HCT116 (cell line): ENCODE results near the gene GRIK2. TPM values are rescaled to one million over a fixed set of nuclear protein-coding genes. Genes with fewer than 3 reads are reported as not detected.

Experiments used
- ATAC-seq: fragments of 200-7000 bp; cut with Tn5 transposase; 2 replicates; pipeline ENCODE4 v1.9.1; 2020; ENCODE audit warnings: mild to moderate bottlenecking, moderate library complexity
- BruUV-seq: library from RNA; stranded (reverse); fragments of 400-500 nt; replicated peaks from 2 replicates; lab custom pipeline; 2021; lab: Mats Ljungman, UMichigan
- CTCF ChIA-PET: fragments of 300-600 bp; sonication (Branson Sonifier 250); formaldehyde crosslinking; loops from one replicate; lab custom pipeline; 2021; ENCODE audit warnings: antibody characterized with exemption; lab: Charles Lee
- POLR2A ChIA-PET: fragments of 300-600, 350-600 bp; sonication (Branson Sonifier 250); formaldehyde crosslinking; loops from one replicate; lab custom pipeline; 2021; ENCODE audit warnings: antibody characterized with exemption; lab: Charles Lee
- RAD21 ChIA-PET, 2 experiments: fragments of 300-600 bp; sonication (Branson Sonifier 250); formaldehyde crosslinking; loops; one replicate each; lab custom pipeline; 2023; ENCODE audit warnings: low total read pairs in 2 of 2; ENCODE audit not compliant: uncharacterized antibody in 2 of 2, unreplicated experiment in 2 of 2, low non-redundant PET in 1 of 2; lab: Charles Lee
- DNase-seq: peaks from one replicate; pipeline ENCODE4 v3.0.0-alpha.2; 2010; ENCODE audit warnings: low read depth, low spot score
- H2AFZ ChIP-seq: fragments of 200-600 bp; shearing (Covaris generic), sonication (generic); 2 replicates; pipeline ENCODE4 v1.6.1; 2017; ENCODE audit warnings: low read depth, mixed run types, mixed read lengths, antibody characterized with exemption, low read length; ENCODE audit not compliant: poor library complexity, severe bottlenecking
- H3K27ac ChIP-seq: 2 replicates; pipeline ENCODE4 v1.5.1; 2012; ENCODE audit warnings: low read depth, low read length
- H3K27me3 ChIP-seq: fragments of 200-600 bp; sonication (generic); 2 replicates; pipeline ENCODE4 v1.6.1; 2016; ENCODE audit warnings: mixed run types, low read length, mixed read lengths; ENCODE audit not compliant: insufficient read depth
- H3K36me3 ChIP-seq, 2 experiments: fragments of 200-500 bp in 1 of 2; fragments of 200-600 bp in 1 of 2; sonication (Bioruptor generic) in 1 of 2; sonication (generic) in 1 of 2; 2 replicates each; pipeline versions ENCODE4 v1.5.1 to v1.6.1; 2014 to 2016; ENCODE audit warnings: low read length in 2 of 2, inconsistent platforms in 1 of 2, mixed read lengths in 1 of 2, mixed run types in 1 of 2; ENCODE audit not compliant: insufficient read depth in 2 of 2, control insufficient read depth in 1 of 2
- H3K4me1 ChIP-seq, 2 experiments: fragments of 200-600 bp in 1 of 2; sonication (generic) in 1 of 2; 2 replicates each; pipeline versions ENCODE4 v1.5.1 to v1.6.1; 2012 to 2017; ENCODE audit warnings: low read length in 2 of 2, inconsistent platforms in 1 of 2, mild to moderate bottlenecking in 1 of 2, mixed read lengths in 1 of 2, mixed run types in 1 of 2, moderate library complexity in 1 of 2; ENCODE audit not compliant: insufficient read depth in 2 of 2, control insufficient read depth in 1 of 2
- H3K4me2 ChIP-seq: fragments of 200-600 bp; sonication (generic); 2 replicates; pipeline ENCODE4 v1.6.1; 2017; ENCODE audit warnings: mixed run types, low read length, mixed read lengths
- H3K4me3 ChIP-seq, 2 experiments: fragments of 200-600 bp in 1 of 2; sonication (generic) in 1 of 2; replicated peaks in 1 of 2; 2 replicates each; pipeline ENCODE4 v1.5.1; 2011 to 2016; ENCODE audit warnings: low read length in 2 of 2, control low read depth in 1 of 2, low read depth in 1 of 2, mild to moderate bottlenecking in 1 of 2, mixed read lengths in 1 of 2, mixed run types in 1 of 2
- H3K79me2 ChIP-seq: fragments of 200-600 bp; sonication (generic); 2 replicates; pipeline ENCODE4 v1.6.1; 2017; ENCODE audit warnings: mild to moderate bottlenecking, mixed run types, low read length, moderate library complexity, mixed read lengths; ENCODE audit not compliant: insufficient read depth
- H3K9ac ChIP-seq: fragments of 200-600 bp; sonication (generic); 2 replicates; pipeline ENCODE4 v1.6.1; 2016; ENCODE audit warnings: low read length, mixed read lengths
- H3K9me2 ChIP-seq: fragments of 200-600 bp; sonication (generic), shearing (Covaris generic); 2 replicates; pipeline ENCODE4 v1.6.1; 2017; ENCODE audit warnings: mixed run types, mild to moderate bottlenecking, moderate library complexity; ENCODE audit not compliant: insufficient read depth
- H3K9me3 ChIP-seq, 2 experiments: fragments of 200-500 bp in 1 of 2; fragments of 200-600 bp in 1 of 2; sonication (Bioruptor generic) in 1 of 2; sonication (generic) in 1 of 2; 2 replicates each; pipeline ENCODE4 v1.6.1; 2014 to 2017; ENCODE audit warnings: low read length in 2 of 2, mixed read lengths in 2 of 2, inconsistent platforms in 1 of 2, low read depth in 1 of 2, mild to moderate bottlenecking in 1 of 2, mixed run types in 1 of 2, moderate library complexity in 1 of 2; ENCODE audit not compliant: control insufficient read depth in 1 of 2, insufficient read depth in 1 of 2
- H4K20me1 ChIP-seq: fragments of 200-600 bp; sonication (generic), shearing (Covaris generic); 2 replicates; pipeline ENCODE4 v1.6.1; 2017; ENCODE audit warnings: mixed run types, mild to moderate bottlenecking, moderate library complexity; ENCODE audit not compliant: insufficient read depth
- CBX3 ChIP-seq: IDR thresholded peaks from 2 replicates; pipeline ENCODE4 v1.6.1; 2012; ENCODE audit warnings: low read depth
- CEBPB ChIP-seq: IDR thresholded peaks from 2 replicates; pipeline ENCODE4 v1.6.1; 2012; ENCODE audit warnings: low read depth
- ELF1 ChIP-seq: IDR thresholded peaks from 2 replicates; pipeline ENCODE4 v1.6.1; 2012; ENCODE audit warnings: low read depth, borderline replicate concordance
- EZH2phosphoT487 ChIP-seq: fragments of 200-600 bp; IDR thresholded peaks from 2 replicates; pipeline ENCODE4 v1.6.1; 2018; ENCODE audit warnings: antibody characterized with exemption, borderline replicate concordance
- FOSL1 ChIP-seq: IDR thresholded peaks from 2 replicates; pipeline ENCODE4 v1.6.1; 2012; ENCODE audit warnings: low read depth
- POLR2AphosphoS5 ChIP-seq: IDR thresholded peaks from 2 replicates; pipeline ENCODE4 v1.6.1; 2011; ENCODE audit warnings: mild to moderate bottlenecking, low read depth, low read length, moderate library complexity
- RAD21 ChIP-seq: IDR thresholded peaks from 2 replicates; pipeline ENCODE4 v1.6.1; 2012; ENCODE audit warnings: low read depth, mild to moderate bottlenecking
- SIN3A ChIP-seq: IDR thresholded peaks from 2 replicates; pipeline ENCODE4 v1.6.1; 2012; ENCODE audit warnings: low read depth
- TCF7L2 ChIP-seq: IDR thresholded peaks from 2 replicates; pipeline ENCODE4 v1.7.0; 2011; ENCODE audit warnings: borderline replicate concordance, inconsistent platforms; ENCODE audit not compliant: insufficient read depth, insufficient read length; ENCODE audit errors: extremely low read depth
- YY1 ChIP-seq: IDR thresholded peaks from 2 replicates; pipeline ENCODE4 v1.6.1; 2011; ENCODE audit warnings: low read length, low read depth, moderate library complexity, mild to moderate bottlenecking; ENCODE audit not compliant: insufficient replicate concordance; ENCODE audit errors: extremely low read depth
- ZNF274 ChIP-seq: fragments of 200-500 bp; sonication (Bioruptor generic); IDR thresholded peaks from 2 replicates; pipeline ENCODE4 v1.6.1; 2014; ENCODE audit warnings: mild to moderate bottlenecking, low read depth, low read length, inconsistent platforms
- intact Hi-C: fragments of 100-400 bp; cut with micrococcal nuclease; formaldehyde crosslinking; loops from 2 replicates; pipeline ENCODE4 v1.10.0; 2022
- total RNA-seq: library from RNA; stranded (reverse); gene quantifications from one replicate; pipeline ENCODE4 v1.2.1, GENCODE V29; 2021; ENCODE audit not compliant: unreplicated experiment
- TF ChIP-seq, protein P1 (sequence below): IDR thresholded peaks from 2 replicates; pipeline ENCODE4 v1.6.1; 2012; ENCODE audit warnings: low read depth
- TF ChIP-seq, protein P2 (sequence below): IDR thresholded peaks from 2 replicates; pipeline ENCODE4 v1.6.1; 2011; ENCODE audit warnings: mild to moderate bottlenecking, low read length, moderate library complexity; ENCODE audit not compliant: insufficient replicate concordance; ENCODE audit errors: extremely low read depth
- TF ChIP-seq, protein P3 (sequence below), 3 experiments: fragments of 200-600 bp in 1 of 3; sonication (generic) in 1 of 3; IDR thresholded peaks in 2 of 3; conservative IDR thresholded peaks in 1 of 3; 2 replicates each; pipeline ENCODE4 v1.5.1; 2012 to 2017; ENCODE audit warnings: low read depth in 2 of 3, low read length in 2 of 3, antibody characterized with exemption in 1 of 3, borderline replicate concordance in 1 of 3, control low read depth in 1 of 3, mild to moderate bottlenecking in 1 of 3, mixed read lengths in 1 of 3, mixed run types in 1 of 3, moderate library complexity in 1 of 3; ENCODE audit not compliant: insufficient read depth in 1 of 3
- TF ChIP-seq, protein P4 (sequence below): IDR thresholded peaks from 2 replicates; pipeline ENCODE4 v1.6.1; 2012

GRIK2 gene
- total RNA-seq, 1 experiment from 2014 or later: 0.64 TPM

DNA sequence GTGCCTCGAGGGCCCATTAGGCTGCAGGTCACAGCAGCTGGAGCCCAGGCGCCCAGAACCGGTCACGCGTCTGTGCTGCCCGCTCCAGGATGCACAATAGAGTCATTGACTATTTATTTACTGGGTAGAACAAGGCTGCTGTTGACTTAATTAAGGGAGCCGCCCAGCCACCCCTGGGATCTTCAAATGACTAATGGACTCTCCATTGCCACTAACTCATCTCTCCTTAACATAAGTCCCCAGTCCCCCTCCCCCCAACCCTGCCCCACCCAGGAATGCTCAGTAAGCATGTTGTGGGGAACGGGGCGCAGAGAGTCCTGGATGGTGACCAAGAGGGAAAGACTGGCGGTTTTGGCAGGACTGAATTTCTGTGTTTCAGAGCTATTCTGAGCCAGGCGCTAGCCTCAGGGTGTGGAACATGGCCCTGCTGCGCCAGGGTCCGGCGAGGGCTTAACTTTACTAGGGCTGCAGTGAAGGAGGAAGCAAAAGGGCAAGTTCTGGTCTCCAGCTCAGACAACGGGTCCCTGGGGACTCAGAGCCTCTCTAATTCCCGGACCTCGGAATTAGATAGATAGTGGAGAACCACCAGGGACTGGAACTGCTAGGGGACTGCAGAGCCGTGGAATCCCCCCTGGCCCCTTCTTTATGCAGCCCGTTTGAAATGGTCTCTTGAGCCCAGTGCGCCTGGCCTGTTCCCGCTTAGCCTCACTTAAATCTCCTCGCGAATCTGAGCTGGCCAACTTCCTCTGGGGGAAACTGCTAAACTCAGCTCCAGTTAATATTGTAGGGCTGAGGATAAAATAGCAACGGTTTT, 1.5 kb upstream of the GRIK2 start:
- no peak overlapping the region for H3K27ac ChIP-seq
- no peak overlapping the region for H2AFZ ChIP-seq
- ChIA-PET POLR2A (no interaction called here), RAD21 (no interaction called here), CTCF (no interaction called here)
- intact Hi-C loops: loop anchor here (10.0 kb wide), 2 partner anchors 253 to 383 kb away; no protein-coding TSS in a partner anchor
- H3K27me3 ChIP-seq: 0 out of 2 replicates have a peak, but pooled peaks cover 6% of the 10 kb centered on the region
- no peaks in the 10 kb centered on the region for H3K9me3 ChIP-seq
- no peaks in the 10 kb centered on the region for H4K20me1 ChIP-seq
- no peaks in the 10 kb centered on the region for H3K36me3 ChIP-seq
- no peak overlapping the region for H3K4me2 ChIP-seq
- H3K4me1 ChIP-seq: peaks cover 0 to 11% of the 10 kb centered on the region in 2 experiments; a peak in 3 of 4 replicates
- H3K9ac ChIP-seq: no peak overlapping the region
- no peak for ATAC-seq
- no TSS peak for BruUV-seq
- TF ChIP-seq, protein P1, sequence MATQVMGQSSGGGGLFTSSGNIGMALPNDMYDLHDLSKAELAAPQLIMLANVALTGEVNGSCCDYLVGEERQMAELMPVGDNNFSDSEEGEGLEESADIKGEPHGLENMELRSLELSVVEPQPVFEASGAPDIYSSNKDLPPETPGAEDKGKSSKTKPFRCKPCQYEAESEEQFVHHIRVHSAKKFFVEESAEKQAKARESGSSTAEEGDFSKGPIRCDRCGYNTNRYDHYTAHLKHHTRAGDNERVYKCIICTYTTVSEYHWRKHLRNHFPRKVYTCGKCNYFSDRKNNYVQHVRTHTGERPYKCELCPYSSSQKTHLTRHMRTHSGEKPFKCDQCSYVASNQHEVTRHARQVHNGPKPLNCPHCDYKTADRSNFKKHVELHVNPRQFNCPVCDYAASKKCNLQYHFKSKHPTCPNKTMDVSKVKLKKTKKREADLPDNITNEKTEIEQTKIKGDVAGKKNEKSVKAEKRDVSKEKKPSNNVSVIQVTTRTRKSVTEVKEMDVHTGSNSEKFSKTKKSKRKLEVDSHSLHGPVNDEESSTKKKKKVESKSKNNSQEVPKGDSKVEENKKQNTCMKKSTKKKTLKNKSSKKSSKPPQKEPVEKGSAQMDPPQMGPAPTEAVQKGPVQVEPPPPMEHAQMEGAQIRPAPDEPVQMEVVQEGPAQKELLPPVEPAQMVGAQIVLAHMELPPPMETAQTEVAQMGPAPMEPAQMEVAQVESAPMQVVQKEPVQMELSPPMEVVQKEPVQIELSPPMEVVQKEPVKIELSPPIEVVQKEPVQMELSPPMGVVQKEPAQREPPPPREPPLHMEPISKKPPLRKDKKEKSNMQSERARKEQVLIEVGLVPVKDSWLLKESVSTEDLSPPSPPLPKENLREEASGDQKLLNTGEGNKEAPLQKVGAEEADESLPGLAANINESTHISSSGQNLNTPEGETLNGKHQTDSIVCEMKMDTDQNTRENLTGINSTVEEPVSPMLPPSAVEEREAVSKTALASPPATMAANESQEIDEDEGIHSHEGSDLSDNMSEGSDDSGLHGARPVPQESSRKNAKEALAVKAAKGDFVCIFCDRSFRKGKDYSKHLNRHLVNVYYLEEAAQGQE: no peak
- TF ChIP-seq TCF7L2: no peak
- no peak for TF ChIP-seq CBX3
- TF ChIP-seq, protein P2, sequence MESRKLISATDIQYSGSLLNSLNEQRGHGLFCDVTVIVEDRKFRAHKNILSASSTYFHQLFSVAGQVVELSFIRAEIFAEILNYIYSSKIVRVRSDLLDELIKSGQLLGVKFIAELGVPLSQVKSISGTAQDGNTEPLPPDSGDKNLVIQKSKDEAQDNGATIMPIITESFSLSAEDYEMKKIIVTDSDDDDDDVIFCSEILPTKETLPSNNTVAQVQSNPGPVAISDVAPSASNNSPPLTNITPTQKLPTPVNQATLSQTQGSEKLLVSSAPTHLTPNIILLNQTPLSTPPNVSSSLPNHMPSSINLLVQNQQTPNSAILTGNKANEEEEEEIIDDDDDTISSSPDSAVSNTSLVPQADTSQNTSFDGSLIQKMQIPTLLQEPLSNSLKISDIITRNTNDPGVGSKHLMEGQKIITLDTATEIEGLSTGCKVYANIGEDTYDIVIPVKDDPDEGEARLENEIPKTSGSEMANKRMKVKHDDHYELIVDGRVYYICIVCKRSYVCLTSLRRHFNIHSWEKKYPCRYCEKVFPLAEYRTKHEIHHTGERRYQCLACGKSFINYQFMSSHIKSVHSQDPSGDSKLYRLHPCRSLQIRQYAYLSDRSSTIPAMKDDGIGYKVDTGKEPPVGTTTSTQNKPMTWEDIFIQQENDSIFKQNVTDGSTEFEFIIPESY: no peak
- TF ChIP-seq EZH2phosphoT487: no peak
- TF ChIP-seq SIN3A: no peak
- TF ChIP-seq RAD21: no peak
- TF ChIP-seq ELF1: no peak
- TF ChIP-seq, protein P3, sequence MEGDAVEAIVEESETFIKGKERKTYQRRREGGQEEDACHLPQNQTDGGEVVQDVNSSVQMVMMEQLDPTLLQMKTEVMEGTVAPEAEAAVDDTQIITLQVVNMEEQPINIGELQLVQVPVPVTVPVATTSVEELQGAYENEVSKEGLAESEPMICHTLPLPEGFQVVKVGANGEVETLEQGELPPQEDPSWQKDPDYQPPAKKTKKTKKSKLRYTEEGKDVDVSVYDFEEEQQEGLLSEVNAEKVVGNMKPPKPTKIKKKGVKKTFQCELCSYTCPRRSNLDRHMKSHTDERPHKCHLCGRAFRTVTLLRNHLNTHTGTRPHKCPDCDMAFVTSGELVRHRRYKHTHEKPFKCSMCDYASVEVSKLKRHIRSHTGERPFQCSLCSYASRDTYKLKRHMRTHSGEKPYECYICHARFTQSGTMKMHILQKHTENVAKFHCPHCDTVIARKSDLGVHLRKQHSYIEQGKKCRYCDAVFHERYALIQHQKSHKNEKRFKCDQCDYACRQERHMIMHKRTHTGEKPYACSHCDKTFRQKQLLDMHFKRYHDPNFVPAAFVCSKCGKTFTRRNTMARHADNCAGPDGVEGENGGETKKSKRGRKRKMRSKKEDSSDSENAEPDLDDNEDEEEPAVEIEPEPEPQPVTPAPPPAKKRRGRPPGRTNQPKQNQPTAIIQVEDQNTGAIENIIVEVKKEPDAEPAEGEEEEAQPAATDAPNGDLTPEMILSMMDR (IDR thresholded peaks at IDR 0.05 in 2 of 3, conservative IDR thresholded peaks at IDR 0.05 in 1 of 3; ENCODE audit: borderline replicate concordance in 1 of 3, insufficient read depth in 1 of 3, low read depth in 2 of 3, low read length in 2 of 3): no peak
- TF ChIP-seq, protein P4, sequence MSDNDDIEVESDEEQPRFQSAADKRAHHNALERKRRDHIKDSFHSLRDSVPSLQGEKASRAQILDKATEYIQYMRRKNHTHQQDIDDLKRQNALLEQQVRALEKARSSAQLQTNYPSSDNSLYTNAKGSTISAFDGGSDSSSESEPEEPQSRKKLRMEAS: no peak
- TF ChIP-seq POLR2AphosphoS5: no peak
- no peak for TF ChIP-seq ZNF274
- no peak for TF ChIP-seq CEBPB
- no peak for TF ChIP-seq YY1
- no peak for TF ChIP-seq FOSL1
- no peaks in the 10 kb centered on the region for H3K79me2 ChIP-seq
- no peak for DNase-seq
- H3K4me3 ChIP-seq: no peak overlapping the region
- no peaks in the 10 kb centered on the region for H3K9me2 ChIP-seq
